Measurements from ENCODE around the gene RIN3.

RIN3 gene

GRCh38 chr14:92719421-92719820 lies 205.8 kb downstream of the RIN3 start:
- no peak for DNase-seq (ENCODE audit: low spot score)
- TF ChIP-seq, protein P1, sequence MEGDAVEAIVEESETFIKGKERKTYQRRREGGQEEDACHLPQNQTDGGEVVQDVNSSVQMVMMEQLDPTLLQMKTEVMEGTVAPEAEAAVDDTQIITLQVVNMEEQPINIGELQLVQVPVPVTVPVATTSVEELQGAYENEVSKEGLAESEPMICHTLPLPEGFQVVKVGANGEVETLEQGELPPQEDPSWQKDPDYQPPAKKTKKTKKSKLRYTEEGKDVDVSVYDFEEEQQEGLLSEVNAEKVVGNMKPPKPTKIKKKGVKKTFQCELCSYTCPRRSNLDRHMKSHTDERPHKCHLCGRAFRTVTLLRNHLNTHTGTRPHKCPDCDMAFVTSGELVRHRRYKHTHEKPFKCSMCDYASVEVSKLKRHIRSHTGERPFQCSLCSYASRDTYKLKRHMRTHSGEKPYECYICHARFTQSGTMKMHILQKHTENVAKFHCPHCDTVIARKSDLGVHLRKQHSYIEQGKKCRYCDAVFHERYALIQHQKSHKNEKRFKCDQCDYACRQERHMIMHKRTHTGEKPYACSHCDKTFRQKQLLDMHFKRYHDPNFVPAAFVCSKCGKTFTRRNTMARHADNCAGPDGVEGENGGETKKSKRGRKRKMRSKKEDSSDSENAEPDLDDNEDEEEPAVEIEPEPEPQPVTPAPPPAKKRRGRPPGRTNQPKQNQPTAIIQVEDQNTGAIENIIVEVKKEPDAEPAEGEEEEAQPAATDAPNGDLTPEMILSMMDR (IDR thresholded peaks at IDR 0.05; ENCODE audit: extremely low read depth, missing control alignments) = no peak

DNA sequence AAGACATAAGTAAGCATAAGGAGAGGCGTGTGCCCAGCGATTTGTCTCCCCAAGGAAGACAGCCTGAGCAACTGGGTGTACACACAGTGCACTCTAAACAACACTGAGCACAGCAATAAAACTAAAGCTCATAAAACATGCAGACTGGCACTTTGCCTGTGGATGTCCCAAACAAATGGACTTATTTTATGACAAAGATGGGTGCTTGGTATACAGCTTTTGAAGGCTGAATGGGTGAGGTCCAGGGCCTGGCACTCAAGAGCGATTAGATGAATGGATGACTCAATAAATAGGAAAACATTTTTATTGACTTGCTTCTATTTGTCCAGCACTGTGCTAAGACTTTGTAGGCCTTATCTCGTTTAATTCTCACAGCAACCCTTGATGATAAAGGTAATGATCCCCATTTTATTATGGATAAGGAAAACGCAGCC lies 206.3 kb downstream of the RIN3 start:
- TF ChIP-seq, protein P1 (IDR thresholded peaks at IDR 0.05; ENCODE audit: extremely low read depth, missing control alignments) = no peak

GRCh38 chr14:92724516-92725340 lies 211.1 kb downstream of the RIN3 start:
- TF ChIP-seq, protein P1 (IDR thresholded peaks at IDR 0.05; ENCODE audit: extremely low read depth, missing control alignments) = no peak

More for the DNA sequence above, 206.3 kb downstream of the RIN3 start:
- no peak for DNase-seq (ENCODE audit: low spot score)

DNA sequence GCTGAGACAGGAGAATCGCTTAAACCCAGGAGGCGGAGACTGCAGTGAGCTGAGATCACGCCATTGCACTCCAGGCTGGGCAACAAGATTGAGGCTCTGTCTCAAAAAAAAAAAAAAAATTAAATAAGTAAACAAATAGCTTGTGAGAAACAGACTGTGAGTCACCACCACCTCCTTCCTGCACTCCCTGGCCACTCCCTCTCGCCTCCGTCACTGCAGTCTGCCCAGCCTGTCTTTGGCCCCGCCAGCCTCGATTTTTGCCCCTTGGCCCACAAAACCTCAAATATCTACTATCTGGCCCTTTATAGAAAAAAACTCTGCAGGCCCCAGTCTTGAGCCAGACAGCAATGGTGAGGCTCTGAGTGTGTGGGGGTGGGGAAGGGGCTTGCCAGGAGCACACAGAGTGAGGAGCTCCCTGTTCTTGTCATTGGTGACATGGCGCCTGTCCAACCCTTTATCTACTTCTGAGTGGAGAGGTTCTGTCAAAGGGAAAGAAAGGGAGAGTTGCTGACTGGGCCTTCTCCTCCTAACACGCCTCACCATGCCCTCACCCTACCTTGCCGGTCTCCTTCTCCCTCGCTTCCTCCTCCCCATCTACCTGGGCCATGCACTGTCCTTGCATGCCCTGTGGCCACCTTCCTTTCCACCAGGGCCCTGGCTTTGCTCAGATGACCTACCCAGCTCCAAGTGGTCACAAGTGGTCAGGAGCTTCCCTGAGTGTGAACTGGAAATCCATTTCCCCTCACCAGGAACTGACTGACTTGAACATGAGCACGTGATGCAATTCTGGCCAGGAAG lies 212.8 kb downstream of the RIN3 start:
- TF ChIP-seq, protein P1 (IDR thresholded peaks at IDR 0.05; ENCODE audit: extremely low read depth, missing control alignments) = no peak
- DNase-seq (ENCODE audit: low spot score) = no peak

More at GRCh38 chr14:92724516-92725340, 211.1 kb downstream of the RIN3 start:
- DNase-seq (ENCODE audit: low spot score) = no peak

DNA sequence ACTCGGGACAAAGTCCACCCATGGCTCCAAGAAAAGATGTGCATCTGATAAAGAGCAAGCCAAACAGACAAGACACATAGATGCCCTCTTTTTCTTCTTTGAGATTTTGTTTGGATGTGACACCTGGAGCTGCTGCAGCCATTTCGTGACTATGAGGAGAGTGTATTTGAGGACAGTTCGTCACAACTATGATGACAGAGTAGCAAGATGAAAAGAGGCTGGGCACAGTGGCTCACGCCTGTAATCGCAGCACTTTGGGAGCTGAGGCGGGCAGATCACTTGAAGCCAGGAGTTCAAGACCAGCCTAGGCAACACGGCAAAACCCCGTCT lies 213.3 kb downstream of the RIN3 start:
- DNase-seq (ENCODE audit: low spot score) = no peak
- TF ChIP-seq, protein P1 (IDR thresholded peaks at IDR 0.05; ENCODE audit: extremely low read depth, missing control alignments) = no peak

- TF ChIP-seq, protein P1 (IDR thresholded peaks at IDR 0.05; ENCODE audit: extremely low read depth, missing control alignments) = no peak
- DNase-seq (ENCODE audit: low spot score) = peak; percentile 38
These were observed 215.3 kb downstream of the RIN3 start for GRCh38 chr14:92728759-92729364.
